ENCODE data around the gene SUGCT. TPM values are rescaled to one million over a fixed set of nuclear protein-coding genes. Genes with fewer than 3 reads are reported as not detected.
A peak's percentile ranks its signal among the peaks of the same experiment; 100 is the strongest.

SUGCT gene
- total RNA-seq, 1 experiment from 2014 or later, result 4.6 TPM

- no peak for ATAC-seq
- no peak for TF ChIP-seq PRRX2 (CRISPR knock-in tag; IDR thresholded peaks at IDR 0.05)
- no peak for TF ChIP-seq IRF2 (CRISPR knock-in tag; IDR thresholded peaks at IDR 0.05; ENCODE audit: borderline replicate concordance, low read depth)
- no peak for TF ChIP-seq GTF2I (CRISPR knock-in tag; conservative IDR thresholded peaks at IDR 0.05)
- TF ChIP-seq KAT7 (CRISPR knock-in tag; IDR thresholded peaks at IDR 0.05; ENCODE audit: borderline replicate concordance), result no peak
- TF ChIP-seq ELF4 (CRISPR knock-in tag; IDR thresholded peaks at IDR 0.05; ENCODE audit: low read depth), result no peak
- no peak for TF ChIP-seq FOXJ3 (CRISPR knock-in tag; IDR thresholded peaks at IDR 0.05; ENCODE audit: borderline replicate concordance)
- peaks cover 29% of the 10 kb centered on the region for H3K4me1 Mint-ChIP-seq
These were observed 163.6 kb downstream of the SUGCT start for GRCh38 chr7:40298421-40298820.

DNA sequence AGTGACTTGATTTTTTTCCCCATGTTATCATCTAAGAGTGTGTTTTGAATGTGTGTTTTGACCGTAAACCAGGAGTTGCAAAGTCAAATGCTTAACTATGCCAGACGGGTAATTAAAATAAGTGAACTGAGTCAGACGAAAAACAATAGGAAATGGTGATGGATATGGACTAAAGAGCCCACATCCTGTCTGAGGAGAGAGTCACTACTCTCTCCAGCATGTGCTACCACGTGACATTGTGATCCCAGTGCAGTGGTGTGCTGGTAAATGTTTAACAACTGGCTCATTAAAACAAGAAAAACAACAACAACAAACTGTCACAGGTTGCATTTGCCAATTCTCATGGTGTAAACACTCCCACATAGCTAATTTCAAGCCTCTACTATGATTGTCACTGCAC lies 164.3 kb downstream of the SUGCT start:
- Mint-ChIP-seq H3K27ac (no peak overlapping the region), H3K36me3 (no peaks in the 10 kb centered on the region), H3K4me3 (no peak overlapping the region), H3K9me3 (0 out of 2 replicates have a peak, but pooled peaks cover 3% of the 10 kb centered on the region), H3K4me1 (peaks cover 29% of the 10 kb centered on the region), H3K27me3 (ENCODE audit: low read depth) (no peaks in the 10 kb centered on the region)
- ChIA-PET CTCF (no interaction called here), POLR2A (no interaction called here)
- DNase-seq (ENCODE audit: low spot score) (no peak), ATAC-seq (peak; percentile 81)
- TF ChIP-seq, protein P1, sequence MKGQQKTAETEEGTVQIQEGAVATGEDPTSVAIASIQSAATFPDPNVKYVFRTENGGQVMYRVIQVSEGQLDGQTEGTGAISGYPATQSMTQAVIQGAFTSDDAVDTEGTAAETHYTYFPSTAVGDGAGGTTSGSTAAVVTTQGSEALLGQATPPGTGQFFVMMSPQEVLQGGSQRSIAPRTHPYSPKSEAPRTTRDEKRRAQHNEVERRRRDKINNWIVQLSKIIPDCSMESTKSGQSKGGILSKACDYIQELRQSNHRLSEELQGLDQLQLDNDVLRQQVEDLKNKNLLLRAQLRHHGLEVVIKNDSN (CRISPR knock-in tag; IDR thresholded peaks at IDR 0.05), result peak; percentile 64
- TF ChIP-seq SMAD3 (CRISPR knock-in tag; IDR thresholded peaks at IDR 0.05; ENCODE audit: borderline replicate concordance), result no peak
- TF ChIP-seq USF2 (CRISPR knock-in tag; IDR thresholded peaks at IDR 0.05), result peak; percentile 64
- TF ChIP-seq ELF4 (CRISPR knock-in tag; IDR thresholded peaks at IDR 0.05; ENCODE audit: low read depth), result no peak

More at GRCh38 chr7:40298421-40298820, 163.6 kb downstream of the SUGCT start:
- DNase-seq (ENCODE audit: low spot score), result no peak
- Mint-ChIP-seq H3K36me3 (no peaks in the 10 kb centered on the region), H3K9me3 (0 out of 2 replicates have a peak, but pooled peaks cover 3% of the 10 kb centered on the region), H3K27me3 (ENCODE audit: low read depth) (no peaks in the 10 kb centered on the region), H3K4me3 (no peak overlapping the region; the same call in 1 of the 2 replicates), H3K27ac (peak overlapping the region; percentile 17; the same call in 1 of the 2 replicates)
- CTCF ChIA-PET, result no interaction called here
- POLR2A ChIA-PET, result no interaction called here

- ChIA-PET CTCF (no interaction called here), POLR2A (interaction anchor here (0.8 kb wide), 1 partner anchor 1554 kb away, joined by 3 read pairs; no protein-coding TSS in a partner anchor)
- H3K27ac Mint-ChIP-seq, result no peak overlapping the region
- no peaks in the 10 kb centered on the region for H3K36me3 Mint-ChIP-seq
- DNase-seq (ENCODE audit: low spot score) (no peak), ATAC-seq (no peak)
- H3K27me3 Mint-ChIP-seq (ENCODE audit: low read depth), result no peaks in the 10 kb centered on the region
- H3K9me3 Mint-ChIP-seq, result 0 out of 2 replicates have a peak, but pooled peaks cover 3% of the 10 kb centered on the region
- H3K4me1 Mint-ChIP-seq, result peaks cover 33% of the 10 kb centered on the region
- H3K4me3 Mint-ChIP-seq, result no peak overlapping the region
- TF ChIP-seq ZNF396 (CRISPR knock-in tag; IDR thresholded peaks at IDR 0.05; ENCODE audit: borderline replicate concordance) (no peak), MLX (CRISPR knock-in tag; IDR thresholded peaks at IDR 0.05) (no peak), ZSCAN18 (CRISPR knock-in tag; IDR thresholded peaks at IDR 0.05) (no peak), PRRX2 (CRISPR knock-in tag; IDR thresholded peaks at IDR 0.05) (no peak), GABPB1 (CRISPR knock-in tag; IDR thresholded peaks at IDR 0.05) (no peak), TEAD4 (CRISPR knock-in tag; IDR thresholded peaks at IDR 0.05) (no peak), STAT6 (CRISPR knock-in tag; conservative IDR thresholded peaks at IDR 0.05; ENCODE audit: low read depth) (no peak), ERG (CRISPR knock-in tag; IDR thresholded peaks at IDR 0.05) (no peak), ELF4 (CRISPR knock-in tag; IDR thresholded peaks at IDR 0.05; ENCODE audit: low read depth) (no peak), ZNF232 (CRISPR knock-in tag; IDR thresholded peaks at IDR 0.05) (no peak), ZNF416 (CRISPR knock-in tag; IDR thresholded peaks at IDR 0.05) (no peak)
- TF ChIP-seq, protein P2, sequence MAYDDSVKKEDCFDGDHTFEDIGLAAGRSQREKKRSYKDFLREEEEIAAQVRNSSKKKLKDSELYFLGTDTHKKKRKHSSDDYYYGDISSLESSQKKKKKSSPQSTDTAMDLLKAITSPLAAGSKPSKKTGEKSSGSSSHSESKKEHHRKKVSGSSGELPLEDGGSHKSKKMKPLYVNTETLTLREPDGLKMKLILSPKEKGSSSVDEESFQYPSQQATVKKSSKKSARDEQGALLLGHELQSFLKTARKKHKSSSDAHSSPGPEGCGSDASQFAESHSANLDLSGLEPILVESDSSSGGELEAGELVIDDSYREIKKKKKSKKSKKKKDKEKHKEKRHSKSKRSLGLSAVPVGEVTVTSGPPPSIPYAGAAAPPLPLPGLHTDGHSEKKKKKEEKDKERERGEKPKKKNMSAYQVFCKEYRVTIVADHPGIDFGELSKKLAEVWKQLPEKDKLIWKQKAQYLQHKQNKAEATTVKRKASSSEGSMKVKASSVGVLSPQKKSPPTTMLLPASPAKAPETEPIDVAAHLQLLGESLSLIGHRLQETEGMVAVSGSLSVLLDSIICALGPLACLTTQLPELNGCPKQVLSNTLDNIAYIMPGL (CRISPR knock-in tag; IDR thresholded peaks at IDR 0.05), result no peak
- TF ChIP-seq, protein P3, sequence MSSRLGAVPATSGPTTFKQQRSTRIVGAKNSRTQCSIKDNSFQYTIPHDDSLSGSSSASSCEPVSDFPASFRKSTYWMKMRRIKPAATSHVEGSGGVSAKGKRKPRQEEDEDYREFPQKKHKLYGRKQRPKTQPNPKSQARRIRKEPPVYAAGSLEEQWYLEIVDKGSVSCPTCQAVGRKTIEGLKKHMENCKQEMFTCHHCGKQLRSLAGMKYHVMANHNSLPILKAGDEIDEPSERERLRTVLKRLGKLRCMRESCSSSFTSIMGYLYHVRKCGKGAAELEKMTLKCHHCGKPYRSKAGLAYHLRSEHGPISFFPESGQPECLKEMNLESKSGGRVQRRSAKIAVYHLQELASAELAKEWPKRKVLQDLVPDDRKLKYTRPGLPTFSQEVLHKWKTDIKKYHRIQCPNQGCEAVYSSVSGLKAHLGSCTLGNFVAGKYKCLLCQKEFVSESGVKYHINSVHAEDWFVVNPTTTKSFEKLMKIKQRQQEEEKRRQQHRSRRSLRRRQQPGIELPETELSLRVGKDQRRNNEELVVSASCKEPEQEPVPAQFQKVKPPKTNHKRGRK (CRISPR knock-in tag; IDR thresholded peaks at IDR 0.05; ENCODE audit: borderline replicate concordance), result no peak
These were observed 165.4 kb downstream of the SUGCT start for GRCh38 chr7:40300146-40300670.
